GM12892 (cell line): ENCODE data around the gene ADAM23.

Experiments
- POLR2AphosphoS5 ChIP-seq: IDR thresholded peaks from 2 replicates; pipeline ENCODE4 v1.6.1; 2011; ENCODE audit warnings: low read depth, low read length, control low read depth
- TAF1 ChIP-seq: IDR thresholded peaks from 2 replicates; pipeline ENCODE4 v1.6.1; 2011; ENCODE audit warnings: low read depth, mild to moderate bottlenecking, control low read depth, low read length, borderline replicate concordance

GRCh38 chr2:206616151-206616550, 172.8 kb downstream of the ADAM23 start:
- no peak for TF ChIP-seq TAF1
- TF ChIP-seq POLR2AphosphoS5: no peak
